Smooth muscle cell (in vitro differentiated cells): ENCODE results near the gene ANTXR1. TPM values are rescaled to one million over a fixed set of nuclear protein-coding genes. Genes with fewer than 3 reads are reported as not detected.

Experiments used
- DNase-seq: peaks from one replicate; lab custom pipeline; 2025; ENCODE audit not compliant: unreplicated experiment; lab: John Stamatoyannopoulos, UW
- H2AFZ ChIP-seq: fragments of 200-600 bp; sonication (generic); 2 replicates; pipeline ENCODE4 v1.6.0; 2016; ENCODE audit warnings: antibody characterized with exemption, low read depth, mild to moderate bottlenecking
- H3F3A ChIP-seq: fragments of 200-600 bp; sonication (generic); 2 replicates; pipeline ENCODE4 v1.6.0; 2017; ENCODE audit warnings: antibody characterized with exemption, low read depth
- H3K27ac ChIP-seq: fragments of 200-600 bp; sonication (generic); 2 replicates; pipeline ENCODE4 v1.5.1; 2016; ENCODE audit warnings: low read depth, mild to moderate bottlenecking
- H3K27me3 ChIP-seq: fragments of 200-600 bp; sonication (generic); 2 replicates; pipeline ENCODE4 v1.6.1; 2016; ENCODE audit warnings: low read depth, mild to moderate bottlenecking
- H3K36me3 ChIP-seq: fragments of 200-600 bp; sonication (generic); 2 replicates; pipeline ENCODE4 v1.5.1; 2016; ENCODE audit warnings: low read depth
- H3K4me1 ChIP-seq: fragments of 200-600 bp; sonication (generic); 2 replicates; pipeline ENCODE4 v1.5.1; 2016; ENCODE audit warnings: low read depth
- H3K4me2 ChIP-seq: fragments of 200-600 bp; sonication (generic); 2 replicates; pipeline ENCODE4 v1.6.0; 2016; ENCODE audit warnings: mild to moderate bottlenecking
- H3K4me3 ChIP-seq: fragments of 200-600 bp; sonication (generic); 2 replicates; pipeline ENCODE4 v1.5.1; 2016; ENCODE audit warnings: mild to moderate bottlenecking
- H3K79me2 ChIP-seq: fragments of 200-600 bp; sonication (generic); 2 replicates; pipeline ENCODE4 v1.6.0; 2016; ENCODE audit warnings: low read depth, mild to moderate bottlenecking
- H3K9ac ChIP-seq: fragments of 200-600 bp; sonication (generic); 2 replicates; pipeline ENCODE4 v1.6.0; 2016; ENCODE audit warnings: low read depth
- H3K9me3 ChIP-seq: fragments of 200-600 bp; sonication (generic); replicated peaks from 2 replicates; pipeline ENCODE4 v1.5.1; 2016; ENCODE audit warnings: low read depth
- H4K20me1 ChIP-seq: fragments of 200-600 bp; sonication (generic); 2 replicates; pipeline ENCODE4 v1.6.0; 2016; ENCODE audit warnings: low read depth
- WGBS: methylation state at CpG from one replicate; pipeline ENCODE4 v1.1.7; 2016; ENCODE audit warnings: low lambda C conversion rate; 5-methylcytosine and 5-hydroxymethylcytosine counted together
- polyA plus RNA-seq: library from polyadenylated mRNA; unstranded; fragments of >200 nt; fragmentation: Nextera tagmentation; extraction: Ambion mirVana; gene quantifications from 2 replicates; pipeline ENCODE4 v1.2.1, GENCODE V29; 2016
- total RNA-seq: library from RNA; depleted of rRNA; stranded (reverse); fragments of >200 nt; gene quantifications from 2 replicates; pipeline ENCODE4 v1.2.3, GENCODE V29; 2014
- TF ChIP-seq, protein P1 (sequence below): fragments of 200-600 bp; sonication (generic); IDR thresholded peaks from 2 replicates; pipeline ENCODE4 v1.5.1; 2017; ENCODE audit warnings: borderline replicate concordance, mild to moderate bottlenecking, antibody characterized with exemption; ENCODE audit not compliant: insufficient read depth, poor library complexity, severe bottlenecking

Gene ANTXR1
- total and polyA plus RNA-seq, 2 experiments from 2014 or later = 292 to 309 TPM

DNA sequence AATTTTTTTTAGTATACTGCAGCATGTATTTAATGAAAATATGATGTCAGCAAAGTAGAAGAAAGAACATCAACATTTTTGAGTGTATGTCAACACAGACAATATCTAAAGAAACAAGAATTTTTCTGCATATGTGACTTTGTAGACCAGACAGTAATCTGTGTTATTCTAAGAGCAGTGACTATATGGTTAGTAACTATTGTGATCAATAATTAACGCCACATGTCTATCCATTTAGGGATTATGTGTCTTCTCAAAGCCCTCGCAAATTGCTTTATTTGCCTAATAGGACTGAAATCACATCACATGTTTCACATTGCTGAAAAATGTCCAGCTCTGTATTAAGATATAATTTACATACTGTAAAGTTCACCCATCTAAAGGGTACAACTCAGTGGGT lies 266.2 kb downstream of the ANTXR1 start:
- Histone ChIP-seq H3K36me3 (no peaks in the 10 kb centered on the region), H3K27ac (no peak overlapping the region), H2AFZ (no peak overlapping the region), H3K27me3 (no peaks in the 10 kb centered on the region), H3K9me3 (no peaks in the 10 kb centered on the region), H3K9ac (no peak overlapping the region), H3K4me2 (no peak overlapping the region), H3F3A (no peaks in the 10 kb centered on the region), H3K4me3 (no peak overlapping the region), H3K79me2 (no peaks in the 10 kb centered on the region), H3K4me1 (no peaks in the 10 kb centered on the region), H4K20me1 (no peaks in the 10 kb centered on the region)
- no peak for DNase-seq
- TF ChIP-seq, protein P1, sequence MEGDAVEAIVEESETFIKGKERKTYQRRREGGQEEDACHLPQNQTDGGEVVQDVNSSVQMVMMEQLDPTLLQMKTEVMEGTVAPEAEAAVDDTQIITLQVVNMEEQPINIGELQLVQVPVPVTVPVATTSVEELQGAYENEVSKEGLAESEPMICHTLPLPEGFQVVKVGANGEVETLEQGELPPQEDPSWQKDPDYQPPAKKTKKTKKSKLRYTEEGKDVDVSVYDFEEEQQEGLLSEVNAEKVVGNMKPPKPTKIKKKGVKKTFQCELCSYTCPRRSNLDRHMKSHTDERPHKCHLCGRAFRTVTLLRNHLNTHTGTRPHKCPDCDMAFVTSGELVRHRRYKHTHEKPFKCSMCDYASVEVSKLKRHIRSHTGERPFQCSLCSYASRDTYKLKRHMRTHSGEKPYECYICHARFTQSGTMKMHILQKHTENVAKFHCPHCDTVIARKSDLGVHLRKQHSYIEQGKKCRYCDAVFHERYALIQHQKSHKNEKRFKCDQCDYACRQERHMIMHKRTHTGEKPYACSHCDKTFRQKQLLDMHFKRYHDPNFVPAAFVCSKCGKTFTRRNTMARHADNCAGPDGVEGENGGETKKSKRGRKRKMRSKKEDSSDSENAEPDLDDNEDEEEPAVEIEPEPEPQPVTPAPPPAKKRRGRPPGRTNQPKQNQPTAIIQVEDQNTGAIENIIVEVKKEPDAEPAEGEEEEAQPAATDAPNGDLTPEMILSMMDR = no peak
- WGBS = 81% methylated on average over 2 of the region's 2 CpGs

DNA sequence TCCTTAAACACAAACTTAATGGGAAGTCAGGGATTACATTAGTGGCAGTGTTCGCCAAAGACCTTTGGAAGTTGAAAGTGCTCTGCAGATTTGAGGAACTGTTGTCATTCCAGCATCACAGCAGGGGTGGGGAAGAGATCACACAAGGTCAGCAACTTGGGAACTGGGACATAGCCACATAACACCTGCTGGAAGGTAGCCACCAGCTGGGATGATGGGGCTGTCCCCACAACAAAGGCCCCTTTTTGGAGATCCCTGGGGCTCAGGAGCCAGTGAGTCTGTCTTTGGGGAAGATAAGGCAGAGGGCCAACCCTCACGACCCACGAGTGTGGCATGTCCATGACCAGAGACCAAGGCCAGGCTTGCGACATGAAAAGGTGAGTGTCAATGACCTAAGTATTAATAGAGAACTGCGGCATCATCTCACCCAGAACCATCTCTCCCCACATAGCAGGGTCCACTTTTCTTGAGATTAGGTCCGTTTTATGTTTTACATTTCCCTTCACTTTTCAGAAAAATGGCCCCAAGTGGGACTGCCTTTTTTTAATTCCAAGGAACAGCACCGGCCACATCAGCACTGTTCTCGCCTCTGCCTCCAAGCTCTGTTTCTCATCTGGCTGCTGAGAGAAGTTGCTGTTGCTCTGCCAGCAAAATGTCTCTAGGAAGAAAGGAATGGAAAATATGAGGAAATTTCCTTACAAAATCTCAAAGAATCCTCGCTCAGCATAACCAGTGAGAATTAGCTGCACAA lies 267.1 kb downstream of the ANTXR1 start:
- Histone ChIP-seq H3K4me2 (no peak overlapping the region), H3F3A (no peaks in the 10 kb centered on the region), H3K27ac (no peak overlapping the region), H3K9me3 (no peaks in the 10 kb centered on the region), H3K27me3 (no peaks in the 10 kb centered on the region), H3K79me2 (no peaks in the 10 kb centered on the region), H3K9ac (no peak overlapping the region), H4K20me1 (no peaks in the 10 kb centered on the region), H3K4me1 (no peaks in the 10 kb centered on the region), H3K4me3 (no peak overlapping the region), H3K36me3 (no peaks in the 10 kb centered on the region), H2AFZ (no peak overlapping the region)
- TF ChIP-seq, protein P1 = no peak
- DNase-seq = no peak
- 75% methylated on average over 9 of the region's 9 CpGs for WGBS

DNA sequence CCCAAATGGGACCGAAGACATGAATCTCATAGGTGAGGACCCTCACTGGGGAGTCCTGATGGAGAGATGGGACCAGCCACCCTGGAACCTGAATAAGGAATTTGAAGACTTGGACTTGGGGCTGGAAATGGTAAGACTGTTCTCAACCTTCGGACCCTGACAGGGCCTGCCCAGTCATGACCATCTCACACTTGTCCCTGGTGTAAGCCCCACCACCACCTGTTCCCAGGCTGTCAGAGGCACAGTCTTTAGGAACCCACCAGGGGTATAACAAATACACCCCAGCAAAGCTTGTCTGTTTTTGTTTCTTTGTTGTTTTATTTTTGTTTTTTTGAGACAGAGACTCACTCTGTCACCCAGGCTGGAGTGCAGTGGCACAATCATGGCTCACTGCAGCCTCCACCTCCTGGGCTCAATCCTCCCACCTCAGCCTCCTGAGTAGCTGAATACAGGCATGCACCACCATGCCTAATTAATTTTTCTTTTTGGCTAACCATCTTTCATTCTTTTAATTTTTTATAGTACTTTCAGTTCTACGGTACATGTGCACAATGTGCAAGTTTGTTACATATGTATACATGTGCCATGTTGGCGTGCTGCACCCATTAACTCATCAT lies 267.9 kb downstream of the ANTXR1 start:
- DNase-seq = no peak
- Histone ChIP-seq H3K27me3 (no peaks in the 10 kb centered on the region), H3K4me3 (no peak overlapping the region), H3K9ac (no peak overlapping the region), H2AFZ (no peak overlapping the region), H3K36me3 (no peaks in the 10 kb centered on the region), H3K79me2 (no peaks in the 10 kb centered on the region), H3K4me2 (no peak overlapping the region), H4K20me1 (no peaks in the 10 kb centered on the region), H3K4me1 (no peaks in the 10 kb centered on the region), H3F3A (no peaks in the 10 kb centered on the region), H3K27ac (no peak overlapping the region), H3K9me3 (no peaks in the 10 kb centered on the region)
- WGBS = 97% methylated on average over 4 of the region's 4 CpGs
- TF ChIP-seq, protein P1 = no peak

DNA sequence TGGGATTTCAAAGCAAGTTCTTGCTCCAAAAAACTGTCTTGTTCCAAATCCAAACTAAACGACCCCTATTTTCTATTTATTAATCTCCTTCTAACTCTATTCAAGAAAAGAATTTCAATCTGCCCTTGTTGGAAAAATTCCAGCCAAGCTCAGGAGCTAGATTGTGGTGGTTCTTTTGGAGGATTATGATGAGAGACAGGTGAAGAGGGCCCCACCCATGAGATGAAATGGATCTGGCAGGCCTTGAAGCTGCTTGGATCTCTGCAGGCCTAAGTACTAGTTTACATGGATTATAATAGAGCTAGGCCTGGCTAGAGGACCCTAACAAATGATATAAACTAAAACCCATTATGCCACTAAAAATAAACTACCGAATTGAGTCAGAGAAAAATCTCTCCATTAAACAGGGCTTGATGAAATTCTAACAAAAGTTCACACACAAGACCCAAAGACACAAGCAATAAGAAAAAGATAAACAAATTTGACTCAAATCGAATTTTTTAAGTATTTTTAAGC lies 272.5 kb downstream of the ANTXR1 start:
- no peak overlapping the region for H3K27ac ChIP-seq
- H3K36me3 ChIP-seq = no peaks in the 10 kb centered on the region
- WGBS = 77% methylated on average over 3 of the region's 3 CpGs
- no peaks in the 10 kb centered on the region for H3F3A ChIP-seq
- TF ChIP-seq, protein P1 = no peak
- H3K4me2 ChIP-seq = no peak overlapping the region
- H4K20me1 ChIP-seq = no peaks in the 10 kb centered on the region
- H3K9me3 ChIP-seq = no peaks in the 10 kb centered on the region
- DNase-seq = no peak
- H3K4me3 ChIP-seq = no peak overlapping the region
- H2AFZ ChIP-seq = no peak overlapping the region
- no peaks in the 10 kb centered on the region for H3K79me2 ChIP-seq
- H3K27me3 ChIP-seq = no peaks in the 10 kb centered on the region
- H3K9ac ChIP-seq = no peak overlapping the region
- H3K4me1 ChIP-seq = no peaks in the 10 kb centered on the region
